Body of pancreas (tissue), 4 donors: ENCODE results near the gene SLC45A2.

Experiments used
- POLR2A ChIP-seq, 3 donors: fragments of 450-650 bp; IDR thresholded peaks; one replicate each; pipeline ENCODE4 v1.6.1; 2016; ENCODE audit warnings: antibody characterized with exemption in 3 of 3, mild to moderate bottlenecking in 2 of 3
- TF ChIP-seq, protein P1 (sequence below), 7 experiments: fragments of 450-650 bp in 4 of 7; fragments of 200-600 bp in 3 of 7; sonication (generic) in 3 of 7; IDR thresholded peaks; one replicate each; pipeline ENCODE4 v1.5.1; 2016 to 2019; ENCODE audit warnings: antibody characterized with exemption in 7 of 7

DNA sequence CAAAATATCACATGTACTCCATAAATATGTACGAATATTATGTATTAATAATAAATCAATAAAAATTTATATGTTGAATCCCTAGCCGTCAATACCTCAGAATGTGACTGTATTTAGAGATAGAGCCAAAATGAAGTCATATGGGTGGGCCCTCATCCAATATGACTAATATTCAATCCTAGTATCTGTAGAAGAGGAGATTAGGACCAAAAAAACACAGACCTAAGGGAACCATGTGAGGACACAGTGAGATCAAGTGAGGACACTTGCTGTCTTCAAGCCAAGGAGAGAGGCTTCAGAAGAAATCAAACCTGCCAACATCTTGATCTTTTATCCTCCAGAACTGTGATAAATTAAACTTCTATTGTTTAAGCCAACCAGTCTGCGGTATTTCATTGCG lies 27.0 kb upstream of the SLC45A2 start:
- TF ChIP-seq, protein P1, sequence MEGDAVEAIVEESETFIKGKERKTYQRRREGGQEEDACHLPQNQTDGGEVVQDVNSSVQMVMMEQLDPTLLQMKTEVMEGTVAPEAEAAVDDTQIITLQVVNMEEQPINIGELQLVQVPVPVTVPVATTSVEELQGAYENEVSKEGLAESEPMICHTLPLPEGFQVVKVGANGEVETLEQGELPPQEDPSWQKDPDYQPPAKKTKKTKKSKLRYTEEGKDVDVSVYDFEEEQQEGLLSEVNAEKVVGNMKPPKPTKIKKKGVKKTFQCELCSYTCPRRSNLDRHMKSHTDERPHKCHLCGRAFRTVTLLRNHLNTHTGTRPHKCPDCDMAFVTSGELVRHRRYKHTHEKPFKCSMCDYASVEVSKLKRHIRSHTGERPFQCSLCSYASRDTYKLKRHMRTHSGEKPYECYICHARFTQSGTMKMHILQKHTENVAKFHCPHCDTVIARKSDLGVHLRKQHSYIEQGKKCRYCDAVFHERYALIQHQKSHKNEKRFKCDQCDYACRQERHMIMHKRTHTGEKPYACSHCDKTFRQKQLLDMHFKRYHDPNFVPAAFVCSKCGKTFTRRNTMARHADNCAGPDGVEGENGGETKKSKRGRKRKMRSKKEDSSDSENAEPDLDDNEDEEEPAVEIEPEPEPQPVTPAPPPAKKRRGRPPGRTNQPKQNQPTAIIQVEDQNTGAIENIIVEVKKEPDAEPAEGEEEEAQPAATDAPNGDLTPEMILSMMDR (IDR thresholded peaks at IDR 0.05) = no peak
- no peak for TF ChIP-seq POLR2A (IDR thresholded peaks at IDR 0.05)
